Panc1 (cell line): ENCODE data around the gene COCH. TPM values are rescaled to one million over a fixed set of nuclear protein-coding genes. Genes with fewer than 3 reads are reported as not detected.

Experiments used
- ATAC-seq: fragments of 200-7000 bp; cut with Tn5 transposase; 2 replicates; pipeline ENCODE4 v1.9.1; 2020; ENCODE audit warnings: mild to moderate bottlenecking, moderate library complexity
- BruUV-seq: library from RNA; stranded (reverse); fragments of 400-500 nt; replicated peaks from 2 replicates; lab custom pipeline; 2021; lab: Mats Ljungman, UMichigan
- CTCF ChIA-PET: fragments of 300-600 bp; sonication (Branson Sonifier 250); formaldehyde crosslinking; loops from one replicate; lab custom pipeline; 2022; ENCODE audit warnings: antibody characterized with exemption; lab: Charles Lee
- POLR2A ChIA-PET: fragments of 300-600 bp; sonication (Branson Sonifier 250); formaldehyde crosslinking; loops from one replicate; lab custom pipeline; 2022; ENCODE audit warnings: antibody characterized with exemption; lab: Charles Lee
- DNase-seq: peaks from one replicate; pipeline ENCODE4 v3.0.0-alpha.2; 2010; ENCODE audit warnings: low read depth, low spot score
- H3K27ac ChIP-seq: 2 replicates; pipeline ENCODE4 v1.5.1; 2011; ENCODE audit warnings: mild to moderate bottlenecking, low read length, inconsistent platforms
- H3K27me3 ChIP-seq: fragments of 200-500 bp; sonication (Bioruptor generic); 2 replicates; pipeline ENCODE4 v1.6.0; 2014; ENCODE audit warnings: low read length, inconsistent platforms; ENCODE audit not compliant: control insufficient read depth, insufficient read depth
- H3K36me3 ChIP-seq: fragments of 200-500 bp; sonication (Bioruptor generic); 2 replicates; pipeline ENCODE4 v1.5.1; 2014; ENCODE audit warnings: inconsistent platforms, mild to moderate bottlenecking, low read length, moderate library complexity; ENCODE audit not compliant: control insufficient read depth, insufficient read depth
- H3K4me1 ChIP-seq: 2 replicates; pipeline ENCODE4 v1.5.1; 2011; ENCODE audit warnings: inconsistent platforms, mild to moderate bottlenecking, low read length, moderate library complexity; ENCODE audit not compliant: control insufficient read depth, insufficient read depth
- H3K4me3 ChIP-seq, 2 experiments: 2 replicates each; pipeline ENCODE4 v1.5.1; 2011 to 2012; ENCODE audit warnings: low read depth in 2 of 2, low read length in 2 of 2, mild to moderate bottlenecking in 2 of 2, inconsistent platforms in 1 of 2, moderate library complexity in 1 of 2
- H3K9me3 ChIP-seq: fragments of 200-500 bp; sonication (Bioruptor generic); 2 replicates; pipeline ENCODE4 v1.5.1; 2014; ENCODE audit warnings: low read depth, mild to moderate bottlenecking, inconsistent platforms, low read length, moderate library complexity; ENCODE audit not compliant: control insufficient read depth, insufficient read depth
- POLR2AphosphoS5 ChIP-seq: IDR thresholded peaks from 2 replicates; pipeline ENCODE4 v1.6.1; 2012; ENCODE audit warnings: mild to moderate bottlenecking, low read depth, low read length, moderate library complexity
- SIN3A ChIP-seq: IDR thresholded peaks from 2 replicates; pipeline ENCODE4 v1.6.1; 2012; ENCODE audit warnings: low read depth, mild to moderate bottlenecking, low read length, moderate library complexity, borderline replicate concordance; ENCODE audit not compliant: insufficient read depth
- TCF7L2 ChIP-seq: IDR thresholded peaks from 2 replicates; pipeline ENCODE4 v1.6.1; 2011; ENCODE audit warnings: mild to moderate bottlenecking, low read depth, low read length, inconsistent platforms
- in situ Hi-C: cut with HindIII; loops from 2 replicates; pipeline ENCODE4 v1.10.0; 2016; ENCODE audit warnings: low sequenced_read_pairs, low pct_unique_long_range_greater_than_20kb
- intact Hi-C: fragments of 100-400 bp; cut with micrococcal nuclease; formaldehyde crosslinking; loops from one replicate; pipeline ENCODE4 v1.10.0; 2022; ENCODE audit not compliant: unreplicated experiment
- total RNA-seq: library from RNA; stranded (reverse); gene quantifications from one replicate; pipeline ENCODE4 v1.2.1, GENCODE V29; 2021; ENCODE audit not compliant: unreplicated experiment
- TF ChIP-seq, protein P1 (sequence below), 2 experiments: IDR thresholded peaks; 2 replicates each; pipeline ENCODE4 v1.6.1; 2011 to 2012; ENCODE audit warnings: low read depth in 2 of 2, control low read depth in 1 of 2, low read length in 1 of 2, mild to moderate bottlenecking in 1 of 2, moderate library complexity in 1 of 2; ENCODE audit not compliant: insufficient read depth in 1 of 2
- TF ChIP-seq, protein P2 (sequence below): fragments of 450-650 bp; IDR thresholded peaks from 2 replicates; pipeline ENCODE4 v1.5.1; 2017; ENCODE audit warnings: mild to moderate bottlenecking

Gene COCH
- total RNA-seq, 1 experiment from 2014 or later = 1.3 TPM

DNA sequence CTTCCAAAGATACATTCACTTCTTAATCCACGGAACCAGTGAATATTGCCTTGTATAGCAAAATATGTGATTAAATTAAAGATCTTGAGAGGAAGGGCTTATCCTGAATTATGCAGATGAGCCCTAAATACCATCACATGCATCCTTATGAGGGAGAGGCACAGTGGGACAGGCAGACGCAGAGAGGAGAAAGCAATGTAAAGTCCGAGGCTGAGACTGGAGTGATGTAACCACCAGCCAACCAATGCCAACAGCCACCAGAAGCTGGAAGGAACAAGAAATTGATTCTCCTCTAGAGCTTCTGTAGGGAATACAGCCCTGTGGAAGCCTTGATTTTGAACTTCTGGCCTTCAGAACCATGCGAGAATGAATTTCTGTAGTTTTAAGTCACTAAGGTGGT lies 44.5 kb upstream of the COCH start:
- in situ Hi-C loops = no loop called here
- no peak overlapping the region for H3K4me3 ChIP-seq
- no peaks in the 10 kb centered on the region for H3K36me3 ChIP-seq
- ATAC-seq (no peak), DNase-seq (no peak)
- H3K9me3 ChIP-seq = no peaks in the 10 kb centered on the region
- no peak for TF ChIP-seq TCF7L2
- TF ChIP-seq SIN3A = no peak
- TF ChIP-seq, protein P1, sequence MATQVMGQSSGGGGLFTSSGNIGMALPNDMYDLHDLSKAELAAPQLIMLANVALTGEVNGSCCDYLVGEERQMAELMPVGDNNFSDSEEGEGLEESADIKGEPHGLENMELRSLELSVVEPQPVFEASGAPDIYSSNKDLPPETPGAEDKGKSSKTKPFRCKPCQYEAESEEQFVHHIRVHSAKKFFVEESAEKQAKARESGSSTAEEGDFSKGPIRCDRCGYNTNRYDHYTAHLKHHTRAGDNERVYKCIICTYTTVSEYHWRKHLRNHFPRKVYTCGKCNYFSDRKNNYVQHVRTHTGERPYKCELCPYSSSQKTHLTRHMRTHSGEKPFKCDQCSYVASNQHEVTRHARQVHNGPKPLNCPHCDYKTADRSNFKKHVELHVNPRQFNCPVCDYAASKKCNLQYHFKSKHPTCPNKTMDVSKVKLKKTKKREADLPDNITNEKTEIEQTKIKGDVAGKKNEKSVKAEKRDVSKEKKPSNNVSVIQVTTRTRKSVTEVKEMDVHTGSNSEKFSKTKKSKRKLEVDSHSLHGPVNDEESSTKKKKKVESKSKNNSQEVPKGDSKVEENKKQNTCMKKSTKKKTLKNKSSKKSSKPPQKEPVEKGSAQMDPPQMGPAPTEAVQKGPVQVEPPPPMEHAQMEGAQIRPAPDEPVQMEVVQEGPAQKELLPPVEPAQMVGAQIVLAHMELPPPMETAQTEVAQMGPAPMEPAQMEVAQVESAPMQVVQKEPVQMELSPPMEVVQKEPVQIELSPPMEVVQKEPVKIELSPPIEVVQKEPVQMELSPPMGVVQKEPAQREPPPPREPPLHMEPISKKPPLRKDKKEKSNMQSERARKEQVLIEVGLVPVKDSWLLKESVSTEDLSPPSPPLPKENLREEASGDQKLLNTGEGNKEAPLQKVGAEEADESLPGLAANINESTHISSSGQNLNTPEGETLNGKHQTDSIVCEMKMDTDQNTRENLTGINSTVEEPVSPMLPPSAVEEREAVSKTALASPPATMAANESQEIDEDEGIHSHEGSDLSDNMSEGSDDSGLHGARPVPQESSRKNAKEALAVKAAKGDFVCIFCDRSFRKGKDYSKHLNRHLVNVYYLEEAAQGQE (IDR thresholded peaks at IDR 0.05; ENCODE audit: insufficient read depth in 1 of 2, low read depth in 2 of 2, low read length in 1 of 2) = no peak
- TF ChIP-seq, protein P2, sequence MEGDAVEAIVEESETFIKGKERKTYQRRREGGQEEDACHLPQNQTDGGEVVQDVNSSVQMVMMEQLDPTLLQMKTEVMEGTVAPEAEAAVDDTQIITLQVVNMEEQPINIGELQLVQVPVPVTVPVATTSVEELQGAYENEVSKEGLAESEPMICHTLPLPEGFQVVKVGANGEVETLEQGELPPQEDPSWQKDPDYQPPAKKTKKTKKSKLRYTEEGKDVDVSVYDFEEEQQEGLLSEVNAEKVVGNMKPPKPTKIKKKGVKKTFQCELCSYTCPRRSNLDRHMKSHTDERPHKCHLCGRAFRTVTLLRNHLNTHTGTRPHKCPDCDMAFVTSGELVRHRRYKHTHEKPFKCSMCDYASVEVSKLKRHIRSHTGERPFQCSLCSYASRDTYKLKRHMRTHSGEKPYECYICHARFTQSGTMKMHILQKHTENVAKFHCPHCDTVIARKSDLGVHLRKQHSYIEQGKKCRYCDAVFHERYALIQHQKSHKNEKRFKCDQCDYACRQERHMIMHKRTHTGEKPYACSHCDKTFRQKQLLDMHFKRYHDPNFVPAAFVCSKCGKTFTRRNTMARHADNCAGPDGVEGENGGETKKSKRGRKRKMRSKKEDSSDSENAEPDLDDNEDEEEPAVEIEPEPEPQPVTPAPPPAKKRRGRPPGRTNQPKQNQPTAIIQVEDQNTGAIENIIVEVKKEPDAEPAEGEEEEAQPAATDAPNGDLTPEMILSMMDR = no peak
- no peak for TF ChIP-seq POLR2AphosphoS5
- ChIA-PET CTCF (no interaction called here), POLR2A (no interaction called here)
- no peak overlapping the region for H3K27ac ChIP-seq
- intact Hi-C loops = no loop called here
- H3K27me3 ChIP-seq = no peaks in the 10 kb centered on the region
- no peaks in the 10 kb centered on the region for H3K4me1 ChIP-seq
- BruUV-seq = no TSS peak

GRCh38 chr14:30834353-30834752 lies 40.0 kb upstream of the COCH start:
- no peak for DNase-seq
- Histone ChIP-seq H3K4me3 (no peak overlapping the region), H3K27ac (no peak overlapping the region), H3K9me3 (no peaks in the 10 kb centered on the region), H3K36me3 (no peaks in the 10 kb centered on the region), H3K4me1 (no peaks in the 10 kb centered on the region), H3K27me3 (no peaks in the 10 kb centered on the region)
- no peak for ATAC-seq
- POLR2A ChIA-PET = interaction anchor here (0.6 kb wide), 1 partner anchor 438 kb away, joined by 18 read pairs; no protein-coding TSS in a partner anchor
- in situ Hi-C loops (no loop called here), intact Hi-C loops (no loop called here)
- no peak for TF ChIP-seq POLR2AphosphoS5
- no peak for TF ChIP-seq SIN3A
- TF ChIP-seq, protein P2 = no peak
- no peak for TF ChIP-seq TCF7L2
- TF ChIP-seq, protein P1 (IDR thresholded peaks at IDR 0.05; ENCODE audit: insufficient read depth in 1 of 2, low read depth in 2 of 2, low read length in 1 of 2) = no peak
- BruUV-seq = no TSS peak
- CTCF ChIA-PET = no interaction called here
